Tibial nerve (tissue), 4 donors: Measurements from ENCODE around the gene FAM222B. TPM values are rescaled to one million over a fixed set of nuclear protein-coding genes. Genes with fewer than 3 reads are reported as not detected.
"Not testable (repeated sequence)": the region's sequence is repeated elsewhere in the genome, so short reads cannot be mapped to it uniquely, and the experiment has no call there.

Experiments
- DNase-seq, 2 donors: peaks; one replicate each; pipeline ENCODE4 v3.0.0-alpha.2; 2019; ENCODE audit warnings: low spot score in 2 of 2
- H3K27ac ChIP-seq, 4 donors: fragments of 200-600 bp; sonication (generic) in 3 of 4; one replicate each; pipeline ENCODE4 v1.5.1; 2017 to 2019; ENCODE audit warnings: mild to moderate bottlenecking in 1 of 4
- H3K27me3 ChIP-seq, 2 donors: fragments of 200-600 bp; sonication (generic) in 1 of 2; one replicate each; pipeline versions ENCODE4 v1.5.1 to v1.6.0; 2017 to 2019
- H3K36me3 ChIP-seq, 3 donors: fragments of 200-600 bp; sonication (generic); one replicate each; pipeline ENCODE4 v1.5.1; 2018 to 2019
- H3K4me1 ChIP-seq, 4 donors: fragments of 200-600 bp; sonication (generic) in 3 of 4; one replicate each; pipeline ENCODE4 v1.5.1; 2017 to 2019
- H3K4me3 ChIP-seq, 4 donors: fragments of 200-600 bp; sonication (generic) in 3 of 4; one replicate each; pipeline ENCODE4 v1.5.1; 2017 to 2019; ENCODE audit warnings: mild to moderate bottlenecking in 1 of 4, moderate library complexity in 1 of 4
- H3K9me3 ChIP-seq, 4 donors: fragments of 200-600 bp; sonication (generic) in 3 of 4; one replicate each; pipeline ENCODE4 v1.5.1; 2017 to 2019
- EP300 ChIP-seq, 2 donors: sonication (generic); formaldehyde crosslinking; IDR thresholded peaks; one replicate each; pipeline ENCODE4 v1.6.1; 2017; ENCODE audit warnings: antibody characterized with exemption in 2 of 2, mild to moderate bottlenecking in 1 of 2
- POLR2A ChIP-seq, 2 donors: fragments of 450-650 bp; IDR thresholded peaks; one replicate each; pipeline ENCODE4 v1.6.1; 2017; ENCODE audit warnings: antibody characterized with exemption in 2 of 2, mild to moderate bottlenecking in 2 of 2, moderate library complexity in 2 of 2
- WGBS, 2 donors: methylation state at CpG; one replicate each; pipeline ENCODE4 v1.1.5; 2018; 5-methylcytosine and 5-hydroxymethylcytosine counted together
- total RNA-seq, 4 donors: library from RNA; depleted of rRNA; stranded (reverse); fragments of >200 nt; gene quantifications; one replicate each; pipeline ENCODE4 v1.1.0, GENCODE V29; 2016
- TF ChIP-seq, protein P1 (sequence below), 5 experiments: fragments of 200-600 bp in 3 of 5; fragments of 450-650 bp in 2 of 5; sonication (generic) in 3 of 5; IDR thresholded peaks; one replicate each; pipeline ENCODE4 v1.5.1; 2016 to 2019; ENCODE audit warnings: antibody characterized with exemption in 5 of 5, mild to moderate bottlenecking in 3 of 5, moderate library complexity in 2 of 5

The FAM222B gene
- total RNA-seq, 4 donors from 2014 or later, result 6.1 to 17.1 (median 11.4) TPM

DNA sequence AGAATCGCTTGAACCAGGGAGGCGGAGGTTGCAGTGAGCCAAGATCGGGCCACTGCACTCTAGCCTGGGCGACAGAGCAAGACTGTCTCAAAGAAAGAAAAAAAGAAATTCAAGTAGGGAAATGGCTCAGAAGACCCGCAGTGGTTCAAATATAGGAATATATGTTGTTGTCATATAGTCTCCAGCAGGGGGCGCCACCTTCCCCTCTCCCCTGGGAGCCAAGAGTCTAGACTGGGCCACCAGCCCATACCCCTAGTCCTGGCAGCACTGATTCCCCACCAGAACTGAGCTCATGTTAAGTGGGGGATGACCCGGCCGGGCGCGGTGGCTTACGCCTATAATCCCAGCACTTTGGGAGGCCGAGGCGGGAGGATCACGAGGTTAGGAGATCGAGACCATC, 6.1 kb upstream of the FAM222B start:
- not testable (repeated sequence) for H3K27ac ChIP-seq, H3K4me1 ChIP-seq, DNase-seq, H3K36me3 ChIP-seq, H3K9me3 ChIP-seq, H3K4me3 ChIP-seq, H3K27me3 ChIP-seq
- TF ChIP-seq, protein P1, sequence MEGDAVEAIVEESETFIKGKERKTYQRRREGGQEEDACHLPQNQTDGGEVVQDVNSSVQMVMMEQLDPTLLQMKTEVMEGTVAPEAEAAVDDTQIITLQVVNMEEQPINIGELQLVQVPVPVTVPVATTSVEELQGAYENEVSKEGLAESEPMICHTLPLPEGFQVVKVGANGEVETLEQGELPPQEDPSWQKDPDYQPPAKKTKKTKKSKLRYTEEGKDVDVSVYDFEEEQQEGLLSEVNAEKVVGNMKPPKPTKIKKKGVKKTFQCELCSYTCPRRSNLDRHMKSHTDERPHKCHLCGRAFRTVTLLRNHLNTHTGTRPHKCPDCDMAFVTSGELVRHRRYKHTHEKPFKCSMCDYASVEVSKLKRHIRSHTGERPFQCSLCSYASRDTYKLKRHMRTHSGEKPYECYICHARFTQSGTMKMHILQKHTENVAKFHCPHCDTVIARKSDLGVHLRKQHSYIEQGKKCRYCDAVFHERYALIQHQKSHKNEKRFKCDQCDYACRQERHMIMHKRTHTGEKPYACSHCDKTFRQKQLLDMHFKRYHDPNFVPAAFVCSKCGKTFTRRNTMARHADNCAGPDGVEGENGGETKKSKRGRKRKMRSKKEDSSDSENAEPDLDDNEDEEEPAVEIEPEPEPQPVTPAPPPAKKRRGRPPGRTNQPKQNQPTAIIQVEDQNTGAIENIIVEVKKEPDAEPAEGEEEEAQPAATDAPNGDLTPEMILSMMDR (IDR thresholded peaks at IDR 0.05), result peak in 2 of 5 experiments; percentile 23 to 26
- WGBS, 2 donors, result 88 to 91% methylated on average over 15 of the region's 15 CpGs

DNA sequence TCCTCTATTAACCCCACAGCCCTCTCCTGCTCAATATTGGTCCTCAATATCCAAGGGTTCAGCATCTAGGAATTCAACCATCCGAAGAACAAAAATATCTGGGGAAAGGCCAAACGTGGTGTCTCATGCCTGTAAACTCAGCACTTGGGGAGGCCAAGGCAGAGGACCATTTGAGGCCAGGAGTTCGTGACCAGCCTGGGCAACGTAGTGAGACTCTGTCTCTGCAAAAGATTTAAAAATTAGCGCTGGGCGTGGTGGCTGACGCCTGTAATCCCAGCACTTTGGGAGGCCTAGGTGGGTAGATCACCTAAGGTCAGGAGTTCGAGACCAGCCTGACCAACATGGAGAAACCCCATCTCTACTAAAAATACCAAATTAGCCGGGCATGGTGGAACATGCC, 4.1 kb upstream of the FAM222B start:
- not testable (repeated sequence) for H3K27me3 ChIP-seq, H3K4me3 ChIP-seq, H3K9me3 ChIP-seq, H3K36me3 ChIP-seq, DNase-seq, H3K27ac ChIP-seq, H3K4me1 ChIP-seq
- 88 to 92% methylated on average over 9 of the region's 9 CpGs for WGBS, 2 donors

DNA sequence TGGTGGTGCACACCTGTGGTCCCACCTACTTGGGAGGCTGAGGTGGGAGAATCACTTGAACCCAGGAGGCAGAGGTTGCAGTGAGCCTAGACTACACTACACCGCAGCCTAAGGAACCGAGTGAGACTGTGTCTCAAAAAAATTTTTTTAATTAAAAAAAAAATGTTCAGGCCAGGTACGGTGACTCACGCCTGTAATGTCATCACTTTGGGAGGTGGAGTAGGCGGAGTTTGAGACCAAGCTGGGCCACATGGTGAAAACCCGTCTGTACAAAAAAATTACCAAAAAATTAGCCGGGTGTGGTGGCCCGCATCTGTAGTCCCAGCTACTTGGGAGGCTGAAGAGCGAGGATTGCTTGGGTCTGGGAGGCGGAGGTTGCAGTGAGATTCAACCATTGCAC, 3.6 kb upstream of the FAM222B start:
- H3K4me1 ChIP-seq, result peaks cover 3 to 13% (median 6%) of the 10 kb centered on the region in 4 donors
- TF ChIP-seq, protein P1 (IDR thresholded peaks at IDR 0.05), result no peak
- TF ChIP-seq EP300 (IDR thresholded peaks at IDR 0.05), result no peak
- no peak for TF ChIP-seq POLR2A (IDR thresholded peaks at IDR 0.05)
- H3K27me3 ChIP-seq, result no peaks in the 10 kb centered on the region
- no peaks in the 10 kb centered on the region for H3K36me3 ChIP-seq
- H3K9me3 ChIP-seq, result no peaks in the 10 kb centered on the region
- no peak overlapping the region for H3K27ac ChIP-seq
- no peak for DNase-seq
- WGBS, 2 donors, result 92 to 94% methylated on average over 10 of the region's 10 CpGs
- no peak overlapping the region for H3K4me3 ChIP-seq

DNA sequence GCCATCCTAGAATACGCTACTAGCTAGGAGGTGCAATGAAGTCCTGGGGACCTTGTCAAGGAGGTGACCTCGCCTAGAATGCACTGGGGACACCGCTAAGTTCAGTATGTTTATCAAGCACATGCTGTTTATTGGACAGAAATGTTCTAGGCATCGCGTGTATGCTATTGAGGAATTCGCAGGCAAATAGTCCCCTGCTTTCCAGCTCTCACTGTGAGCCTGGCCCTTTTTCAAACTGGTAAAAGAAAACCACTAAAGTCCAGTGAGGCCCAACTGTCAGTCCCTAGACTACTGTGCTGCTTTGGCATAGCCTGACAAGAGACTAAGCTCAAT, 1.2 kb upstream of the FAM222B start:
- DNase-seq, result no peak
- no peaks in the 10 kb centered on the region for H3K36me3 ChIP-seq
- WGBS, 2 donors, result 94 to 96% methylated on average over 6 of the region's 6 CpGs
- peaks cover 3 to 31% (median 8%) of the 10 kb centered on the region in 4 donors for H3K4me1 ChIP-seq
- H3K9me3 ChIP-seq, result no peaks in the 10 kb centered on the region
- TF ChIP-seq, protein P1 (IDR thresholded peaks at IDR 0.05), result no peak
- TF ChIP-seq POLR2A (IDR thresholded peaks at IDR 0.05), result no peak
- TF ChIP-seq EP300 (IDR thresholded peaks at IDR 0.05), result no peak
- no peaks in the 10 kb centered on the region for H3K27me3 ChIP-seq
- H3K27ac ChIP-seq, result no peak overlapping the region
- H3K4me3 ChIP-seq, result no peak overlapping the region

DNA sequence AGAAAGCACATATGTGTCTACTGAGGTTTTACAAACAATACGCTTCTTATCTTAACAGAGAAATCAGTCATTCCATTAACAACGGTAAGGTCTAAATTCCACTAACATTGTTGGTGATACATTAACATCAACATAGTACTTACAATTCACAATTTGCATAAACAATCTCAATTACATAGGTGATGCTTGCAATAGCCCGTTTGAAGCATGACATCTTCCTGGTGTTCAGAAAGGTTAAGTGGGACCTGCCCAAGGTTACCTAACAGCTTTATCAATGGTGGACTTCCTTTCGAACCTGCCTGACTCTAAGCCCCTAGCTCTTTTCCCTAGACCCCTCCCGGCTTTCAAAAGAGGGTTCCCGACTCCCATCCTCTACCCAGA, 699 bp downstream of the FAM222B start:
- H3K4me3 ChIP-seq, result peak overlapping the region; percentile 74 to 81 (median 75)
- 3 to 4% methylated on average over 6 of the region's 6 CpGs for WGBS, 2 donors
- H3K27me3 ChIP-seq, result no peaks in the 10 kb centered on the region
- peak overlapping the region in 3 of 4 donors; percentile 83 to 88 (median 87) for H3K27ac ChIP-seq
- DNase-seq, result no peak
- H3K9me3 ChIP-seq, result no peaks in the 10 kb centered on the region
- H3K4me1 ChIP-seq, result peaks cover 3 to 31% (median 8%) of the 10 kb centered on the region in 4 donors
- H3K36me3 ChIP-seq, result no peaks in the 10 kb centered on the region
- TF ChIP-seq EP300 (IDR thresholded peaks at IDR 0.05), result no peak
- TF ChIP-seq, protein P1 (IDR thresholded peaks at IDR 0.05), result no peak
- TF ChIP-seq POLR2A (IDR thresholded peaks at IDR 0.05), result no peak

DNA sequence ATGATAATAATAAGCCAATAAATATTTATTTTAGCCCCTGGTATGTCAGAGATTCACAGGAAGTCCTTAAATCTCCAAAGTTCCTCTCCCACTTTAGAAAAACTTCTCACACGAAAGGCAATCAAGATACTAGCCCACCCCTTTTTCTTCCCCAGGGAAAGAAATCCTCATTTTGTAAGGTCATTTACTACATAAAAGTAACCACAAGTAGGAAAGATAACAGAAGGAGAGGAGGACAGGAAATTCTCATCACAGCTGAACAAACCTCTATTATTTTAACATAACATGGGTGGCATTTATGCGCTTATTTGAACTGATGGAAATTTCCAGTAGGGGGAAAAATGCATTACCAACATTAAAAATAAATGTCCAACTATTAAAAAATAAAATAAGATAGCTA, 3.4 kb downstream of the FAM222B start:
- DNase-seq, result no peak
- Histone ChIP-seq H3K4me3 (no peak overlapping the region), H3K27ac (no peak overlapping the region), H3K36me3 (no peaks in the 10 kb centered on the region), H3K4me1 (peaks cover 3 to 31% (median 8%) of the 10 kb centered on the region in 4 donors), H3K9me3 (no peaks in the 10 kb centered on the region), H3K27me3 (no peaks in the 10 kb centered on the region)
- TF ChIP-seq, protein P1 (IDR thresholded peaks at IDR 0.05), result no peak
- TF ChIP-seq POLR2A (IDR thresholded peaks at IDR 0.05), result no peak
- WGBS, 2 donors, result 55 to 64% methylated on average over 2 of the region's 2 CpGs

DNA sequence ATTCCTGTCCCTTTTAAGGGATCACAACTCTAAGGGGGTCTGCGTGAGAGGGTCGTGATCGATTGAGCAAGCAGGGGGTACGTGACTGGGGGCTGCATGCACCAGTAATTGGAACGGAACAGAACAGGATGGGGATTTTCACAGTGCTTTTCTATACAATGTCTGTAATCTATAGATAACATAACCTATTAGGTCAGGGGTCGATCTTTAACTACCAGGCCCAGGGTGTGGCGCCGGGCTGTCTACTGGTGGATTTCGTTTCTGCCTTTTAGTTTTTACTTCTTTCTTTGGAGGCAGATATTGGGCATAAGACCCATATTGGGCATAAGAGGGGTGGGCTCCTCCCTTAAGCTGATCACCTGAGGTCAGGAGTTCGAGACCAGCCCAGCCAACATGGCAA, 6.0 kb downstream of the FAM222B start:
- H3K4me1 ChIP-seq, result peaks cover 0 to 22% (median 5%) of the 10 kb centered on the region in 4 donors
- not testable (repeated sequence) for H3K9me3 ChIP-seq, H3K27ac ChIP-seq, H3K36me3 ChIP-seq, H3K4me3 ChIP-seq, DNase-seq, H3K27me3 ChIP-seq
- WGBS, 2 donors, result 96 to 98% methylated on average over 10 of the region's 10 CpGs
